KG1 (cell line): ENCODE results near the gene AP1S3.
"Not testable (repeated sequence)": the region's sequence is repeated elsewhere in the genome, so short reads cannot be mapped to it uniquely, and the experiment has no call there.

Experiments
- DNase-seq: peaks from one replicate; lab custom pipeline; 2025; lab: John Stamatoyannopoulos, UW

AP1S3 gene

DNA sequence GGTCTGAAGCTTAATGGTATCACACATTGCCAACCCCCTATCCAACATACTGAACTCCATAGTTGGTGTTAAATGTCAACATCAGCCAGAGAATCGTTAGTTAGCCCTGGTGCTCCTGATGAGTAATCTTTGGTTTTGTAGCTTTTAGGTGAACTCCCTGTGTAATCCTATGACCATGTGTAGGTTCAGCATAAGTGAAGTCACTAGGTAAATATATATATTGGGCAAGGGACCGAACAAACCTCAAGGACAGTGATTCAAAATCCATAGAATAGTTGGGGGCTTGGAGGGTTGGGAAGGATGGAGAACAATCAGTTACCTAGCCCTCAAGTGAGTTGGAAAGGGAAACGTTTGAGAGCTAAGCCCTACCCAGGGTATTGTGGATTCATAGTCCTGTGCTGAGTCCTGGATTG lies 16.0 kb upstream of the AP1S3 start:
- DNase-seq = no peak

DNA sequence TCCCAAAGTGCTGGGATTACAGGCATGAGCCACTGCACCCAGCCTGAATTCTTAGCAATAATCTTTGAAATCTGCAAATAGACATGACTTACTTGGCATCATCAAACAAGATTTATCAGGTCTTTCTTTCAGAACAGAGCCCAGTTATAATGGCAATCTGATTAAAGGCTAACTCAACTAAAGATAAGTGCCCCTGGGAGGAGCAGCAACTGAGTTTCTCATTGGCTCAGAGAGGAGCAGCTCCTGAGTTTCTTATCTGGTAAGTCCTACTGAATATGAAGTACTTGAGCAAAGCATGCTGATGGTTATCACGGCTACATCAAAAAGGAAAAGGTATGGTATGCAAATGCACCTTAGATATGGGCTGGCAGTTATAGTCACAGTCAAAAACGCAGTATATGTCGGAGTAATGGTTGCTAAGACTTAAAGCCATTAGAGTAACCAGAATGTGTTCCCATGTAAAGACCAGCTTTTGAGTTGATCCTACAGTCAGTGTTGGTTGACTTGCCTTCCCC lies 15.0 kb upstream of the AP1S3 start:
- DNase-seq = no peak

DNA sequence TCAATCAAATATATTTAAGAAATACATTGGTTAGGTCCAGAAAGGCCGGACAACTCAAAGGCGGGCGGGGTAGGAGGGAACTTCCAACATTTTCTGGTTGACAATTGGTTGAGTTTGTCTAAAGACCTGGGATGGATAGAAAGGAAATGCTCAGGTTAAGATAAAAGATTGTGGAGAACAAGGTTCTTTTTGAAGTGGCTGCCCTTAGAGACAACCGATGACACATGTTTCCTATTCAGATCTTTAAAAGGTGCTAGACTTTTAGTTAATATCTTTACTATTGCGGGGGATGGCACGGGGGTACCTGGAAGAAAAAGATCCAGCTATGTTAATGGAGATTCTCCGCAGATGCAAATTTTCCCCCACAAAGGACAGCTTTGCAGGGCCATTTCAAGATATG lies 10.0 kb upstream of the AP1S3 start:
- no peak for DNase-seq

DNA sequence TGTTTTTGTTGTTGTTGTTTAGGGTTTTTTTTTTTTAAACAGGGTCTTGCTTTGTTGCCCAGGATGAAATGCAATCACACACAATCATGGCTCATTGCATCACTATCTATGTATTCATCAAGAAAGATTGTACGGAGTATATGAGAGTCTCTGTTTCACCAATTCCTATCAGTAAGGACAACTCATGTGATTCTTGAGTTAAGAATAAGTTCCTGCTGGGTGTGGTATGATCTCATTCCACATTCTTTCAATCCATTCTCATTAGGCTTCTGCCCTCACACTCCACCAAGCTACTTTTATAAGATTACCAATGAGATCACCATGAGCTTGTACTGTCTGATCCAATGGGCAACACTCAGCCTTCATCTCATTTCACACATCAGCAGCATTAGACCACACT lies 9.1 kb upstream of the AP1S3 start:
- no peak for DNase-seq

DNA sequence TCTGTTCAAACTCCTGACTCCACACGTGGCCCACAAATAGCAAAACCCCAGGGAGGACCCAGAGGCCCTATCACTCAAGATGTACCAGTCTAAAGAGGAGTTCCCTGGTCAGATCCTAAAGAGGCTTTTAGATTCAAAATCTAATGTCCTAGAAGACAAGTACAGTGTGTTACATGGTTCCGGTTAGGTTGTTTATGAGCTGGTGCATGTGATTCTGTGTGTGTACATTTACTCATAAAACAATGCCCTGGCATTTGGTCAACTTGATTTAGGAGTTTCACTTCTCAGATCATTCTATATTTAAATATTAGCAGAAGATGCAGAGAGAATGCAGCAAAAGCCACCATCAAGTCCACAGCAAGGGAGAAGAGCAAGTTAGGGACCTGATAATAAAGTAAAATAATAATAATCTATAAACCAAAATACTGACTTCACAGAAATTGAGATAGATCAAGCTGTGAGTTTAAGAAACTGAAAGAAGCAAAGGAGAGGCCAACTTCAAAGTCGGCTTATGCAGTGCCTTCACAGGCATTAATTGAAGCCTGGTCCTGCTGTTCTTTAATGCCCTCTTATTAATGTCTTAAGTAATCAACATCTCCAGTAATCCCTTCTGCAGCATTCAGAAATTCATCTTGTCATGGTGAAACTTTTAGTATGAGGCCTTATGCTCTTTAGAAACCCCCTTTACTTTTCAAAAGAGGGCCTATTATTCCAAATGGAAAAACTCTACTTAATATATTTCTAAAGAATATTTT lies 4.2 kb upstream of the AP1S3 start:
- DNase-seq = no peak

DNA sequence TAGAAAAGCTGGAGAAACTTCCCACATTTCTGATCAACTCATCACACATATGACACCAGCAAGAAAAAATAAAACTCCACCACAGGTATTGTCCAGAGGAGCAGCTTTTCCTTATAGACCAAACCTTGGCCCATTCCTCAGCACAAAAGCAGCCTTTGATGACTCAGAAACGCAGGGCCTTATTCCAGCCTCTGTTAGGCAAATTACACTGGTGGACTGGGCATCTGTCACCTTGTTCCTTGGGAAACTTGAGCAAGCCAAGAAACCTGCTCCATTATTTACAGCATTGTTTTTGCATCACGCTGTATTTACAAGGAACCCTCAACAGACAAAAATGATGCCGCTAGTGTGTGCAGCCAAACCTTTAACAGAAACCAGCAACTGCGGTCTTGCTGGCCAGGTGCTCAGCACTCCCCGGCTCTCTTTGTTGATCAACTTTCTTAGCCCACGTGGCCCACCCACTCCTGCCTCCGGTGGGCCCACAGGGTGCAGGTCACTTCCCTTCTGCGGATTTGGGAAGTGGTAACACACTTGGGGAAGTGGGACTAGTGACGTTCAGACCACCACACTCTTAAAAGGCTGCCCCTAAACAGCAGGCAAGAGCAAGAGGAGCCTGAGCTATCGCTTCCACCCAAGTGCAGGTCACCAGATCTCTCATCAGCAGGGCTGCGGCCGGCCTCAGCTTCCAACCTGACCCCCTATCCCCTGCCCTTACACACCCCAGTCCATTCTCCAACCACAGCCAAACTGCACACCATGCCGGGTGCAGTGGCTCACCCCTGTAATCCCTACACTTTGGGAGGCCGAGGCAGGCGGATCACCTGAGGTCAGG lies 1.5 kb downstream of the AP1S3 start:
- no peak for DNase-seq

DNA sequence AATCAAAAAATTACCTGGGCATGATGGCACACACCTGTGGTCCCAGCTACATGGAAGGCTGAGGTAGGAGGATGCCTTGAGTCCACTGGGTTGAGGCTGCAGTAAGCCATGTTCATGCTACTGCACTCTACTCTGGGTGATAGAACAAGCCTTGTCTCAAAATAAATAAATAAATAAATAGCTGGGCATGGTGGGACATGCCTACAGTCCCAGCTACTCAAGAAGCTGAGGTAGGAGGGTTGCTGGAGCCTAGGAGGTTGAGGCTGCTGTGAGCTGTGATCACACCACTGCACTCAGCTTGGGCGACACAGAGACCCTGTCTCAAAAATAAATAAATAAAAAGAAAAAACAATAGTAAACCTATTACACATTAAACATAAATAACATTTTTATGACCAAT lies 3.0 kb downstream of the AP1S3 start:
- DNase-seq = no peak

DNA sequence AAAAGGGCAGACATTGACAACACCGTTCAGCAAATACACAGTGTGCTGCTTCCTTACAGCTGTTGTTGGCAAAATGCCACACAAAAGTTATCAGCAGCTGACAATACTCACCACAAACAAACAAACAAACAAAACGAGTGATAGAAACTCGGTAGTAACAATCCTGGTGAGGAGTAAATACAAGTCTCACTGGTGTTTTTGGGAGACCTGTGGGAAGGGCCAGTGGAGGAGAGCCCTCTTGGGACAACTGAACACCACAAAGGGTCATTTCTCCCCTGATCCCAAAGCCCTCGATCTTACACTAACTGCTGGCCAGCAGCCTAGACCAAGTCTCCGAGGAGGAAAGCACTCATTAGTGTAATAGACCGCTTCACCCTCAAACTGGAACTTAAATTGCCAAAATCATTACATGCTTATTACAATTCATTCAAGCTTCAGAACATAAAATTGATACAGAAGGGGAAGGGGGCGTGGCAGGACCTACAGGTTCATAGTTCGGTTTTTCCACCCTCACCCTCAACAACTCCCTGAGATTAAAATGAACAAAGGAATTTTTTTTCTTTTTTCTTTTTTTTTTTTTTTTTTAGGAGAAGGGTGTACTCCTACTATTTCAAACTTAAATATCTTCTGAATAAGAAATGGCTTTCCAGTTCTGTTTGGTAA lies 5.0 kb downstream of the AP1S3 start:
- no peak for DNase-seq

DNA sequence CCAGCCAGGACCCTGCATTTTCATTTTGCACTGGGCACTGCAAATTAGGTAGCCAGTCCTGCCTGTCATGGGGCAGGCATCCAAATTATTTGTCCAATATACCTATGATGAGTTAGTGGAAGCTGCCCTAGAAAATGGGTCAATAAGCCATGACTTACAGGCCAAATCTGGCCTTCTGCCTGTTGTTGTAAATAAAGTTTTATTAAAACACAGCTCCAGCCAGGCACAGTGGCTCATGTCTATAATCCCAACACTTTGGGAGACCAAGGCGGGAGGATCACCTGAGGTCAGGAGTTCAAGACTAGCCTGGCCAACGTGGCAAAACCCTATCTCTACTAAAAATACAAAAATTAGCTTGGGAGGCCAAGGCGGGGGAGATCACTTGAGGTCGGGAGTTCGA lies 8.3 kb downstream of the AP1S3 start:
- DNase-seq = no peak

DNA sequence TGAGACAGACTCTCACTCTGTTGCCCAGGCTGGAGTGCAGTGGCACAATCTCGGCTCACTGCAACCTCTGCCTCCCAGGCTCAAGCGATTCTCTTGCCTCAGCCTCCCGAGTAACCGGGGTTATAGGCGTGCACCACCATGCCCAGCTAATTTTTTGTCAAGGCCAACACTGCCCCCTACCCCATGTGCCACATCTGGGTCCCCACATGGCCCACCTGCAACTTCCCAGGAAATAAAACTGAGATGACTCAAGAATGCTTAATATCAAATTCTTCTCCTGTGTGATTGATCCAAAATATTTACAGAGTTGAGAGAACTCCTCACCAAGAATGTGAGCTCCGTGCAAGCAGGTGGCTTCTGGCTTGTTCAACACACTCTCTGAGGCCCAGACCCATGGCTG lies 9.1 kb downstream of the AP1S3 start:
- DNase-seq = no peak

DNA sequence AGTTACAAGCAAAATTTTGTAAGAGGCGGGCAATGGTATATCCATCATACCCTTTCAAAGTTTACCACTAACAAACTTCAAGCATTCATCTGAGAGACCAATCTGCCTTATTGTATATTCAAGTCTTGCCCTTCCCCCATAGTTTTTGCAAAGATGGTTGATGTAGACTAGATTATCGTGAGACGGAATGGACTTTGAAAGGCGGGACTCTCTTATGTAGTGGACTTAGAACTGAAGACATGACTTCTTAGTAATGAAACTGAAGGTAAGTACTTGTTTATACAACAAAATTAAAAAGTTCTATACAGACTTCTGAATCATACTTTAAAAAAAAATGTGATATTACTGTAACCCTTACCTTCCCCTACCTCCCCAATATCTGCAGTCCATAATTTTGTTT lies 10.4 kb downstream of the AP1S3 start:
- no peak for DNase-seq

DNA sequence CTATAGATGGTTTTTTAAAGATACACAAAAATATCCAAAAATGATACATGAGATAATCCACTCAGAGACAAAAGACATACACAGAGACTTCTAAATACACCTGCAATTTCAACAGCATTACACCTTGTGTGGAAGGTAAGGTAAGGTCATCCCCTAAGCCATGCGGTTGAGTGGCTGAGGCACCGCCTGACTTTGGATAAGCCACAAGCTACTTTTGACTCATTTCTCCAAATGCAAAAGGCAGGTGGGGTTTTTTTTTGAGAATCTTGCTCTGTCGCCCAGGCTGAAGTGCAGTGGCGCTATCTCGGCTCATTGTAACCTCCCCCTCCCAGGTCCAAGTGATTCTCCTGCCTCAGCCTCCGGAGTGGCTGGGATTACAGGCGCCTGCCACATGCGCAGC lies 13.1 kb downstream of the AP1S3 start:
- DNase-seq = no peak

DNA sequence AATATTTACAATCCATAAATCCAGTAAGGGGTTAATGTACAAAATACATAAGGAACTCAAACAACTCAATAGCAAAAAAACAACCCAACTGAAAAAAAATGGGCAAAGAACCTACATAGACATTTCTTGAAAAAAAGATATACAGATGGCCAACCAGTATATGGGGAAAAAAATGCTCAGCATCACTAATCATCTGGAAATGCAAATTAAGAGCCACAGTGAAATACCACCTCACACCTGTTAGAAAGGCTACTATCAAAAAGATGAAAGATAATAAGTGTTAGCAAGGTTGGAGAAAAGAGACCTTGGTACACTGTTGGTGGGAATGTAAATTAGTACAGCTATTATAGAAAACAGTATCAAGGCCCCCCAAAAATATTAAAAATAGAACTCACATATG lies 14.6 kb downstream of the AP1S3 start:
- DNase-seq = no peak

DNA sequence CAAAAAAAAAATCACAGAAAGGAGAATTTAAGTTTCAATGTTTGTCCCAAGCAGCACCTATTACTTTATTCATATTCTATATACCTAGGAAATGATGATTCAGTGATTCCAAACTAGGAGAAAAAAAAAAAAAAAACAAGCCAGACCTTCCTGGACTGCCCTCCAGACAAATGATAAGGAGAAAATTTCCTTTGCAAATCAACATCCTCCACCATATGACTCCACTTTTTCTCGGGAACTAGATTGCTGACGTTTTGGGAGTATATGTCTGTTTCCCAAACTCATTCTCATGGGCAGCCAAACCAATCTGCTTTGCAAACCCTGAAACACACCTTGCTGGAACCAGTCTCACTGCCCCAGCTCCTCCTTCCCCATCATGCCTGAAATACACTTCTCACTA lies 16.8 kb downstream of the AP1S3 start:
- DNase-seq = no peak

DNA sequence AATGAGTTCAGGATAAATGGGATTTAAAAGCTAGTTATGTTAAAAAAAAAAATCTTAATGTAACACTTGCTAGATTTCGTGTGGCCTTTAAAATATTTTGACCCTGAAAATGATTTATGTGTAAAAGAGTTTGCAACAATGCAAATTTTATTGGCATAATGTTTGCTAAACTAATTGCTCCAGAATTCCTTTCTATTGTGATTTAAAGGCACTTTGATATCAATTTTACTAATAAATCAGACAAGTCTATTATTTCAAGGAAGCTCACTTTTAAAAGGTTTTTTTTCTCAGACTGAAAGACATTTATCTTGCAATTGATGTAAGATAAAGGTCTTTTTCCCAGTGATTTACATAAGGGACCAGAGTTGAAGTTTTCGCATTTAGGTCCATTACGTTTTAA lies 17.5 kb downstream of the AP1S3 start:
- no peak for DNase-seq

DNA sequence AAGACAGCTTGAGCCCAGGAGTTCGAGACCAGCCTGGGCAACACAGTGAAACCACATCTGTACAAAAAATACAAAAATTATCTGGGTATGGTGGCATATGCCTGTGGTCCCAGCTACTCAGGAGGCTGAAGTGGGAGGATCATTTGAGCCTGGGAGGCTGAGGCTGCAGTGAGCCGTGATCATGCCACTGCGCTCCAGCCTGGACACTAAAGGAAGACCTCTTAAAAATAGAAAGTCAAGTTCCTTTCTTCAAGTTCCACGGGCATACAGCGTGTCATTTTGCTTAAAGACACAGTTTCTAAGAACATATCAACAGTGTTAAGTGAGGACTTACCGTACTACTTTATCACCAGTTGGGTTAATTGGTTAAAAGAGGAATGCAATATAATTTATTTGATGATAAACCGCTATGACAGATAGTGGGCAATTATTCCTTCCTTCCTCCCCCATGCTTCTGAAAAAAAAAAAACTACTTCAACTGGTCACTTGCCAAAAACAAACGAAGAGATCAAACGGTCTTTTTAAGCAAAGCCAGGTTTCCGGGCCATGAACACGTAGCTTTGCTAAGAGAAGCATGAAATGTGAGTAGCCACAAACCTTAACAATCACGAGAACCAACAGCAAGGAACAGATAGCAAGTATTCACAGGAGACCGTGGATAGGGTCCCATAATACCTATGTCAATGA lies 21.4 kb downstream of the AP1S3 start:
- DNase-seq = no peak

DNA sequence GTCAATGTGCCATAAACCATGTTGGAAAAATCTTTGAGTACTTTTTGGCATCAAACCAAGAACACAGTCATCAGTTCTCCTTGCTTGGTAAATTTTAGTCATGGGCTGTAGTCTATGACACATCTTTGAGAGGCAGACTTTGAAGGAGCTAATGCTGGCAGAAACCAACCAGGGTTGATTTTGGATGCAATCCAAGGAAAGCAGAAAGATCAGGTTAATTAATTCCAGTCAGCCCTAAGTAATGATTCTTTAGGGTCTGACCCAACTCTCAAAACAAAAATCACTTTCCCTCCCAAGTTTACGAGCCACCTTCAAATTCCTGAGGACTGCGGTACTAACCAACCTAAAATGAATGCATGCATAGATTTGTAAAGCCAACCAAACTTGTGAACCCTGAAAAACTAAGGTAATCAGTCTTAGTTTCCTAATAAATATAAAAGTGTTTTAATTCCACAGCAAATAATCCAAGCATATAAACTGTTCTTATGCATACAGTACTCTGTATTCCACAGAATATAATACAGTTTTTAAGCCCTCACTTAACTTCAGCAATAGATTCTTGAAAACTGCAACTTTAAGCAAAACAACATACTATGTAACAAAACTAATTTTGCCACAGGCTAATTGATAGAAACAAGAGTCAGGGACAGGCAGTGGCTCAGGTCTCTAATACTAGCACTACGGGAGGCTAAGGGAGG lies 22.0 kb downstream of the AP1S3 start:
- DNase-seq = no peak

DNA sequence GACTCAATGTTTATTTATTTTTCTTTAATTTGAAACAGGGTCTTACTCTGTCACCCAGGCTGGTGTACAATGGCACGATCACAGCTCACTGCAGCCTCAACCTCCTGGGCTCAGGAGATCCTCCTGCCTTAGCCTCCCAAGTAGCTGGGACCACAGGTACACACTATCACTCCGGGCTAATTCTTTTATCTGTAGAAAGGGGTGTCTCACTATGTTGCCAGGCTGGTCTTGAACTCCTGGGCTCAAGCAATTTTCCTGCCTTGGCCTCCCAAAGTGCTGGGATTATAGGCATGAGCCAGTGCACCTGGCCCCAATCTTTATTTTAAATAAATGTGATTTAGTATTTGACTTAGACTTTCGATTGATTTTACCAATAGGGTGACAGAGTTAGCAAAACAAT lies 22.6 kb downstream of the AP1S3 start:
- DNase-seq = not testable (repeated sequence)

DNA sequence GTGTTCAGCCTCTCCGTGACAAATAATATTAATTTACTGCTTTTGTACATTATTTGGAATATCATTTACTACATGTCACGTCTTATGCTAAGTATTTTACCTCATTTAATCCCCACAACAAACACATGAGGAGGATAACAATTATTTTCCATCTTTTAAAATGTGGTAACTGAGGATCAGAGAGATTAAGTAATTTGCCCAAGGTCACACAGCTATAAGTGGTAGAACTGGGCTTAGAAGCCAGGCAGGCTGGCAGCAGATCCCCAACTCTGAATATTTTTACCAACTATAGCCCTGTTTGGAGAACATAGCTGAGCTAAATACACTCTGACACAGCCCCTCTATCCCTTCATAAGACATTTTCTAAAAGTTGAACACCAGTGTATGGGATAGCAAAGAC lies 24.1 kb downstream of the AP1S3 start:
- DNase-seq = no peak

DNA sequence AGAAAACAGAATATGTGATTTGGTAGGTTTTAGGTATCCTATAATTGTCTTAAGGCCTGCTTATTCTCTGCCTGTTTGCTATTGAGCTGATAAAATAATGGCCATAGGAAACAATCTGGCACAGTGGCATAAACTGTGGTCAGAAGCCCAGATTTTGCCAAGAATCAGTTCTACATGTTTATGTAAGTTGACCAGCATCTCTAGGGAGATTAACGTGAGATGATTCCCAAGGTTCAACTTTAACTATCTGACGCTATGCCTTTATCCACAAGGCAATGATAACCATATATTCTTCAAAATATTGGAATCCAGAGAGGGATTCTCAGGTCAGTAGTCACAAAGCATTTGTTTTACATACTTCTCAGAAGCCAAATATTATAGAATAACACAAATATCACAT lies 25.6 kb downstream of the AP1S3 start:
- no peak for DNase-seq

DNA sequence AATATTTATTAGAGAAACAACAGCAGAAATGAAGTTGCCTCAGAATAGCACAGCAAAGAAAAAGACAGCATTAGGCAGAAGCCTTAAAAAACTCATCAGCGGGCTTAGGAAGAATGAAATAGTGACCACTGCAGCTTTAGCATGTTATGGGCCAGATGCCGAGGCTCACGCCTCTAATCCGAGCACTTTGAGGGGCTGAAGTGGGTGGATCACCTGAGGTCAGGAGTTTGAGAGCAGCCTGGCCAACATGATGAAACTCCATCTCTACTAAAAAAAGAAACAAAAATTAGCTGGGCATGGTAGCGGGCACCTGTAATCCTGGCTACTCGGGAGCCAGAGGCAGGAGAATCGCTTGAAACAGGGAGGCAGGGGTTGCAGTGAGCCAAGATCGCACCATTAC lies 32.4 kb downstream of the AP1S3 start:
- DNase-seq = no peak

DNA sequence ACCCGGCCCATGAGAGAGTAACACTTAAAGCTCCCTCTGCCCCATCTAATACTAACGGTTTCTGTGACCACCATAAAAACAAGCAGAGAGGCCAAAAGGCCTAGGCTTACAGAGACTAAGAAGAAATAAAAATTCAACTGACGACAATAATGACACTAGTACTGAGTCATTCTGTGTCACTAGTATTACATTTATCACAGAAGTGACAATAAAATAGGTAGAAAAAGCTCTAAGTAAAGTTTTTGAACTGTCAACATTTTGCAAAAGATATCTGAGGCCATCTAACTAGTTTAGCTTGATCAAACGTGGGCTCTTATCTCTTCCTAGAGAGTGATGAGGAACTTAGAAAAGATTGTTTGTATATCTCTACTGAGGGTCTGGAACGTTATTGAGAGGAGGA lies 35.6 kb downstream of the AP1S3 start:
- no peak for DNase-seq
